A549 (cell line): ENCODE measurements around the gene AHI1. TPM values are rescaled to one million over a fixed set of nuclear protein-coding genes. Genes with fewer than 3 reads are reported as not detected.

Source experiments
- ATAC-seq, 2 experiments: fragments of 200-7000 bp in 1 of 2; fragments of >200 bp in 1 of 2; cut with Nextera tagmentation in 1 of 2; cut with Tn5 transposase in 1 of 2; 3 replicates each; pipeline versions ENCODE4 v1.8.0 to v1.9.1; 2018 to 2020; ENCODE audit warnings: mild to moderate bottlenecking in 1 of 2, moderate library complexity in 1 of 2
- CTCF ChIA-PET: fragments of 300-600 bp; sonication (Branson Sonifier 250); formaldehyde crosslinking; extraction: SDS; loops from one replicate; lab custom pipeline; 2021; ENCODE audit warnings: antibody characterized with exemption, inconsistent platforms; lab: Yijun Ruan, JAX
- POLR2A ChIA-PET: fragments of 350-600 bp; formaldehyde crosslinking; extraction: SDS; loops from one replicate; lab custom pipeline; 2021; ENCODE audit warnings: antibody characterized with exemption, inconsistent platforms; lab: Yijun Ruan, JAX
- DNase-seq, 2 experiments: peaks; one replicate each; pipeline versions ENCODE4 v3.0.0 to v3.0.0-alpha.2; 2011 to 2016; ENCODE audit warnings: low read depth in 1 of 2, low spot score in 1 of 2
- FAIRE-seq: peaks from 2 replicates; lab custom pipeline; 2011; peaks lifted over from hg19 to GRCh38; lab: Jason Lieb, UNC
- H3K27ac ChIP-seq, 2 experiments: fragments of >200 bp; sonication (Bioruptor Twin); formaldehyde crosslinking; 3 replicates each; pipeline ENCODE4 v1.5.1; 2016 to 2017
- H3K4me1 ChIP-seq: fragments of >200 bp; sonication (Bioruptor Twin); formaldehyde crosslinking; 3 replicates; pipeline ENCODE4 v1.6.1; 2016
- H3K4me2 ChIP-seq: fragments of >200 bp; sonication (Bioruptor Twin); formaldehyde crosslinking; 3 replicates; pipeline ENCODE4 v1.6.1; 2016
- H3K4me3 ChIP-seq: fragments of >200 bp; sonication (Bioruptor Twin); formaldehyde crosslinking; 3 replicates; pipeline ENCODE4 v1.5.1; 2016
- H3K9me3 ChIP-seq: fragments of >200 bp; sonication (Bioruptor Twin); formaldehyde crosslinking; 3 replicates; pipeline ENCODE4 v1.6.1; 2016
- BCL3 ChIP-seq: fragments of >200 bp; sonication (Bioruptor Twin); formaldehyde crosslinking; IDR thresholded peaks from 3 replicates; pipeline ENCODE4 v1.6.1; 2016
- CBX2 ChIP-seq: fragments of 200-600 bp; sonication (generic); IDR thresholded peaks from 2 replicates; pipeline ENCODE4 v1.6.1; 2016; ENCODE audit warnings: low read depth, mild to moderate bottlenecking, borderline replicate concordance
- CHD4 ChIP-seq: fragments of 200-600 bp; sonication (generic); IDR thresholded peaks from 2 replicates; pipeline ENCODE4 v1.6.1; 2016; ENCODE audit warnings: antibody characterized with exemption, mild to moderate bottlenecking, borderline replicate concordance
- E2F6 ChIP-seq: IDR thresholded peaks from 2 replicates; pipeline ENCODE4 v1.6.1; 2012; ENCODE audit warnings: low read depth, borderline replicate concordance
- ELK1 ChIP-seq: fragments of 150-350 bp; IDR thresholded peaks from 2 replicates; pipeline ENCODE4 v1.6.1; 2014; ENCODE audit warnings: low read depth, mild to moderate bottlenecking, low read length
- FOSB ChIP-seq: fragments of 250-450 bp; sonication (Bioruptor Pico); IDR thresholded peaks from 2 replicates; pipeline ENCODE4 v1.5.0; 2020; ENCODE audit warnings: mild to moderate bottlenecking, moderate library complexity
- HOXA7 ChIP-seq: fragments of 250-450 bp; sonication (Bioruptor Pico); IDR thresholded peaks from 2 replicates; pipeline ENCODE4 v1.5.0; 2020; ENCODE audit warnings: mild to moderate bottlenecking, moderate library complexity
- HOXB5 ChIP-seq: fragments of 250-450 bp; sonication (Bioruptor Pico); IDR thresholded peaks from 2 replicates; pipeline ENCODE4 v1.5.0; 2020; ENCODE audit warnings: mild to moderate bottlenecking, moderate library complexity
- MAFK ChIP-seq: fragments of 450-650 bp; IDR thresholded peaks from 2 replicates; pipeline ENCODE4 v1.6.1; 2014; ENCODE audit not compliant: partially characterized antibody
- MAX ChIP-seq: IDR thresholded peaks from 2 replicates; pipeline ENCODE4 v1.6.1; 2012
- MYC ChIP-seq: IDR thresholded peaks from 2 replicates; pipeline ENCODE4 v1.6.1; 2012; ENCODE audit warnings: mild to moderate bottlenecking, inconsistent platforms, low read length, improper control_type of control experiment, borderline replicate concordance
- NPAS2 ChIP-seq: fragments of 250-450 bp; sonication (Bioruptor Pico); IDR thresholded peaks from 2 replicates; pipeline ENCODE4 v1.8.0; 2022; ENCODE audit warnings: mild to moderate bottlenecking, moderate library complexity, borderline replicate concordance
- POLR2AphosphoS2 ChIP-seq: conservative IDR thresholded peaks from 2 replicates; pipeline ENCODE4 v1.6.1; 2012; ENCODE audit warnings: low read length, improper control_type of control experiment, inconsistent platforms
- RAD21 ChIP-seq, 2 experiments: fragments of >200 bp in 1 of 2; sonication (Bioruptor Twin) in 1 of 2; formaldehyde crosslinking in 1 of 2; IDR thresholded peaks in 1 of 2; conservative IDR thresholded peaks in 1 of 2; 2 replicates in 1 of 2; 3 replicates in 1 of 2; pipeline ENCODE4 v1.6.1; 2012 to 2018; ENCODE audit warnings: inconsistent platforms in 1 of 2
- RCOR1 ChIP-seq: fragments of 150-350 bp; IDR thresholded peaks from 2 replicates; pipeline ENCODE4 v1.6.1; 2014; ENCODE audit warnings: antibody characterized with exemption, low read length, low read depth
- RFX5 ChIP-seq: fragments of 450-650 bp; IDR thresholded peaks from 2 replicates; pipeline ENCODE4 v1.7.1; 2014; ENCODE audit warnings: antibody characterized with exemption, mild to moderate bottlenecking, moderate library complexity
- RNF2 ChIP-seq: fragments of 200-600 bp; sonication (generic); IDR thresholded peaks from 2 replicates; pipeline ENCODE4 v1.6.1; 2016; ENCODE audit warnings: low read depth, mild to moderate bottlenecking, antibody characterized with exemption, moderate library complexity, borderline replicate concordance
- SMC3 ChIP-seq: fragments of >200 bp; sonication (Bioruptor Twin); formaldehyde crosslinking; IDR thresholded peaks from 3 replicates; pipeline ENCODE4 v1.6.1; 2018; ENCODE audit warnings: inconsistent platforms
- SREBF2 ChIP-seq: fragments of 450-650 bp; IDR thresholded peaks from 2 replicates; pipeline ENCODE4 v1.6.1; 2014; ENCODE audit warnings: mild to moderate bottlenecking, moderate library complexity
- ZFP36 ChIP-seq: fragments of 450-650 bp; IDR thresholded peaks from 2 replicates; pipeline ENCODE4 v1.6.1; 2014; ENCODE audit warnings: borderline replicate concordance; ENCODE audit not compliant: partially characterized antibody
- WGBS: methylation state at CpG from one replicate; pipeline ENCODE4 v1.1.6; 2017; ENCODE audit errors: missing lambda C conversion rate; 5-methylcytosine and 5-hydroxymethylcytosine counted together
- polyA plus RNA-seq, 4 experiments: library from polyadenylated mRNA; depleted of rRNA in 3 of 4; stranded (reverse); fragments of >200 nt; fragmentation: RNase III in 1 of 4; extraction: RNeasy Plus Mini Kit Qiagen cat#74134 plus additional on column Dnase treatment in 1 of 4; gene quantifications; 2 replicates in 3 of 4; 3 replicates in 1 of 4; pipeline ENCODE4 v1.2.3, GENCODE V29; 2011 to 2017

The AHI1 gene
- polyA plus RNA-seq, 2 of the 4 experiments (the other 2 are of a cell fraction) = 24.7 to 50.8 TPM

GRCh38 chr6:135251498-135252441, 245.8 kb downstream of the AHI1 start:
- FAIRE-seq (no peak), ATAC-seq (peak in 1 of 2 experiments; percentile 40; a peak in 1 of 6 replicates), DNase-seq (no peak)
- H3K4me2 ChIP-seq = no peak overlapping the region
- H3K4me1 ChIP-seq = no peaks in the 10 kb centered on the region
- H3K27ac ChIP-seq = no peak overlapping the region
- ChIA-PET CTCF (interaction anchor here (0.6 to 2.1 kb wide), 3 partner anchors 21 to 1127 kb away, joined by 3 to 4 read pairs (median 4); no protein-coding TSS in a partner anchor), POLR2A (interaction anchor here (0.7 kb wide), 1 partner anchor 68 kb away, joined by 3 read pairs; no protein-coding TSS in a partner anchor)
- 52% methylated on average over 12 of the region's 13 CpGs for WGBS
- H3K9me3 ChIP-seq = no peaks in the 10 kb centered on the region
- TF ChIP-seq CHD4 (no peak), SREBF2 (no peak), MYC (no peak), E2F6 (no peak), BCL3 (no peak), CBX2 (no peak), RFX5 (no peak), FOSB (CRISPR knock-in tag) (no peak), RAD21 (conservative IDR thresholded peaks at IDR 0.05 in 1 of 2, IDR thresholded peaks at IDR 0.05 in 1 of 2) (no peak), RCOR1 (no peak), HOXA7 (no peak), MAFK (no peak), HOXB5 (CRISPR knock-in tag) (no peak), POLR2AphosphoS2 (no peak), ELK1 (no peak), ZFP36 (no peak), SMC3 (no peak), RNF2 (no peak)
- H3K4me3 ChIP-seq = no peak overlapping the region

GRCh38 chr6:135250751-135251497, 246.6 kb downstream of the AHI1 start:
- no peak for DNase-seq
- no peaks in the 10 kb centered on the region for H3K9me3 ChIP-seq
- no peak for ATAC-seq
- H3K4me2 ChIP-seq = no peak overlapping the region
- TF ChIP-seq NPAS2 (no peak), HOXA7 (no peak), CBX2 (no peak), MAX (no peak), RNF2 (no peak)
- ChIA-PET POLR2A (no interaction called here), CTCF (interaction anchor here (2.1 kb wide), 1 partner anchor 22 kb away, joined by 4 read pairs; no protein-coding TSS in a partner anchor)
- no peak overlapping the region for H3K4me3 ChIP-seq
- 92% methylated on average over 9 of the region's 9 CpGs for WGBS
- no peak overlapping the region for H3K27ac ChIP-seq
- FAIRE-seq = no peak
- H3K4me1 ChIP-seq = no peaks in the 10 kb centered on the region
